Keratinocyte (primary cell): ENCODE measurements around the gene RFC1. TPM values are rescaled to one million over a fixed set of nuclear protein-coding genes. Genes with fewer than 3 reads are reported as not detected.

Source experiments
- DNase-seq: peaks from one replicate; pipeline ENCODE4 v3.0.0-alpha.2; 2011; ENCODE audit warnings: low read depth, missing footprints, low spot score
- FAIRE-seq: peaks from 2 replicates; lab custom pipeline; 2011; peaks lifted over from hg19 to GRCh38; lab: Jason Lieb, UNC
- H2AFZ ChIP-seq: 2 replicates; pipeline ENCODE4 v1.6.0; 2012; ENCODE audit warnings: low read length, control low read depth, inconsistent platforms; ENCODE audit not compliant: control insufficient read depth
- H3K27ac ChIP-seq: 2 replicates; pipeline ENCODE4 v1.5.1; 2011; ENCODE audit warnings: low read length; ENCODE audit not compliant: control insufficient read depth, insufficient read depth
- H3K27me3 ChIP-seq: 3 replicates; pipeline ENCODE4 v1.6.0; 2011; ENCODE audit warnings: low read length; ENCODE audit not compliant: control insufficient read depth, insufficient read depth; ENCODE audit errors: extremely low read depth
- H3K36me3 ChIP-seq, 2 experiments: 2 replicates in 1 of 2; 3 replicates in 1 of 2; pipeline ENCODE4 v1.5.1; 2011; ENCODE audit warnings: low read length in 2 of 2, mild to moderate bottlenecking in 1 of 2; ENCODE audit not compliant: control insufficient read depth in 2 of 2, insufficient read depth in 2 of 2; ENCODE audit errors: extremely low read depth in 1 of 2
- H3K4me1 ChIP-seq: 3 replicates; pipeline ENCODE4 v1.5.1; 2011; ENCODE audit warnings: low read length; ENCODE audit not compliant: control insufficient read depth, insufficient read depth; ENCODE audit errors: extremely low read depth
- H3K4me2 ChIP-seq: 3 replicates; pipeline ENCODE4 v1.6.0; 2011; ENCODE audit warnings: low read depth, low read length; ENCODE audit not compliant: control insufficient read depth, insufficient read depth; ENCODE audit errors: extremely low read depth
- H3K4me3 ChIP-seq, 3 experiments: fragments of 200-600 bp in 1 of 3; sonication (generic) in 1 of 3; 2 replicates in 2 of 3; 3 replicates in 1 of 3; pipeline ENCODE4 v1.5.1; 2011 to 2016; ENCODE audit warnings: low read length in 3 of 3, mild to moderate bottlenecking in 3 of 3, control low read depth in 2 of 3, inconsistent platforms in 1 of 3, low read depth in 1 of 3, mixed read lengths in 1 of 3, mixed run types in 1 of 3, moderate library complexity in 1 of 3; ENCODE audit not compliant: control insufficient read depth in 2 of 3, insufficient read depth in 2 of 3; ENCODE audit errors: extremely low read depth in 1 of 3
- H3K79me2 ChIP-seq: 2 replicates; pipeline ENCODE4 v1.6.0; 2012; ENCODE audit warnings: low read length; ENCODE audit not compliant: control insufficient read depth, insufficient read depth
- H3K9ac ChIP-seq: 3 replicates; pipeline ENCODE4 v1.6.0; 2011; ENCODE audit warnings: low read length; ENCODE audit not compliant: control insufficient read depth, insufficient read depth; ENCODE audit errors: extremely low read depth
- H3K9me1 ChIP-seq: 3 replicates; pipeline ENCODE4 v1.6.0; 2011; ENCODE audit warnings: low read length; ENCODE audit not compliant: control insufficient read depth, insufficient read depth; ENCODE audit errors: extremely low read depth
- H3K9me3 ChIP-seq: 2 replicates; pipeline ENCODE4 v1.5.1; 2012; ENCODE audit warnings: low read depth, low read length; ENCODE audit not compliant: control insufficient read depth
- H4K20me1 ChIP-seq: 3 replicates; pipeline ENCODE4 v1.6.0; 2011; ENCODE audit warnings: low read length; ENCODE audit not compliant: control insufficient read depth, insufficient read depth; ENCODE audit errors: extremely low read depth
- CTCF ChIP-seq, 3 experiments: IDR thresholded peaks in 1 of 3; conservative IDR thresholded peaks in 1 of 3; optimal IDR thresholded peaks in 1 of 3; 2 replicates in 2 of 3; 3 replicates in 1 of 3; pipeline versions ENCODE3 to v1.5.1; 2011; ENCODE audit warnings: low read length in 3 of 3, mild to moderate bottlenecking in 3 of 3, moderate library complexity in 2 of 3, control low read depth in 1 of 3, inconsistent platforms in 1 of 3; ENCODE audit not compliant: insufficient read depth in 2 of 3; ENCODE audit errors: extremely low read depth in 1 of 3
- EZH2 ChIP-seq: IDR thresholded peaks from one replicate; pipeline ENCODE4 v1.6.1; 2012; ENCODE audit warnings: inconsistent platforms, mild to moderate bottlenecking, low read length, moderate library complexity
- dilution Hi-C: fragments of 300-500 bp; cut with MboI; formaldehyde crosslinking; loops from one replicate; pipeline ENCODE4 v1.7.0; 2020; ENCODE audit warnings: low sequenced_read_pairs; ENCODE audit not compliant: extremely low pct_ligation_motif_present
- polyA plus RNA-seq, 5 experiments: library from polyadenylated mRNA; depleted of rRNA in 3 of 5; stranded (reverse) in 3 of 5; stranded (forward) in 1 of 5; unstranded in 1 of 5; fragments of >200 nt; gene quantifications; 1 replicate in 1 of 5; 2 replicates in 3 of 5; 3 replicates in 1 of 5; pipeline versions ENCODE4 v1.2.1 to v1.2.3, GENCODE V29; 2011 to 2012; ENCODE audit warnings: missing spikeins in 2 of 5, low read depth in 1 of 5, low replicate concordance in 1 of 5

The RFC1 gene
- polyA plus RNA-seq, 1 donor (not counting 4 experiments of a cell fraction or from before 2014, with no cell fraction given): 17.4 TPM

- no peaks in the 10 kb centered on the region for H3K9me3 ChIP-seq
- dilution Hi-C loops: no loop called here
- no peaks in the 10 kb centered on the region for H3K9me1 ChIP-seq
- H3K79me2 ChIP-seq: no peaks in the 10 kb centered on the region
- no peaks in the 10 kb centered on the region for H3K36me3 ChIP-seq
- H3K4me1 ChIP-seq: no peaks in the 10 kb centered on the region
- H3K27ac ChIP-seq: no peak overlapping the region
- no peaks in the 10 kb centered on the region for H3K27me3 ChIP-seq
- H2AFZ ChIP-seq: no peak overlapping the region
- H3K4me2 ChIP-seq: no peak overlapping the region
- FAIRE-seq: no peak
- no peak for DNase-seq
- H4K20me1 ChIP-seq: no peaks in the 10 kb centered on the region
- H3K9ac ChIP-seq: no peak overlapping the region
- no peak overlapping the region for H3K4me3 ChIP-seq
- TF ChIP-seq EZH2 (no peak), CTCF (optimal IDR thresholded peaks at IDR 0.05 in 1 of 3, IDR thresholded peaks at IDR 0.05 in 1 of 3, conservative IDR thresholded peaks at IDR 0.05 in 1 of 3; ENCODE audit: extremely low read depth in 1 of 3, insufficient read depth in 2 of 3, low read length in 3 of 3) (no peak)
Measured at GRCh38 chr4:39263895-39264294, 102.3 kb downstream of the RFC1 start.

DNA sequence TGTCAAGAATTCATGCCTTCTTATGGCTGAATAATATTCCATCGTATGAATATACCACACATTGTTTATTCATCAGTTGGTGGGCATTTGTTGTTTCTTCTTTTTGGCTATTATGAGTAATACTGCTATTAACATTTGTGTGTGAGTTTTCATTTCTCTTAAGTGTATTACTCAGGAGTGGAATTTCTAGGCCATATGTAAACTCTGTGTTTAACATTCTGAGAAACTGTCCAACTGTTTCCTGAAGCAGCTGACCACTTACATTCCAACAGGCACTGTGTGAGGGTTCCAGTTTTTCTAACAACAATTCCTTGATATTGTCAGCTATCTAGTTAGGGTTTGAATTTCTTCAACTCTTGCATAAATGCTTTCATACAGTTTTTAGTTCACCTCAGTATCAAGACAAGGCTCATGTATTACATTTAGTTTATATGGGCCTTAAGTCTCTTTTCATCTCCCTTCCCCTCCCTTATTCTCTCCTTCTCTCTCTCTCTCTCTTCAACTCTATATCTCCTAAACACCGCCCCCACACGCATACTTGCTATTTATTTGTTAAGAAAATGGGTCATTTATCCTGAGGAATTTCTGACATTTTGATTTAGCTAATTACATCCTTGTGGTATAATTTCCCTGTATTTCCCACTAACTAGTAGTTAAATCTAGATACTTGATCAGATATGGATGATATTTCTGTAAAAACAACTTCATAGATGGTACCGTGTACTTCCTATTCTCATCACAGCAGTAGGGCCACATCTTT is 106.4 kb downstream of the RFC1 start:
- H3K4me3 ChIP-seq: no peak overlapping the region
- H3K27me3 ChIP-seq: no peaks in the 10 kb centered on the region
- H3K36me3 ChIP-seq: no peaks in the 10 kb centered on the region
- dilution Hi-C loops: no loop called here
- TF ChIP-seq CTCF (optimal IDR thresholded peaks at IDR 0.05 in 1 of 3, IDR thresholded peaks at IDR 0.05 in 1 of 3, conservative IDR thresholded peaks at IDR 0.05 in 1 of 3; ENCODE audit: extremely low read depth in 1 of 3, insufficient read depth in 2 of 3, low read length in 3 of 3) (no peak), EZH2 (no peak)
- FAIRE-seq (no peak), DNase-seq (no peak)
- no peak overlapping the region for H3K9ac ChIP-seq
- H3K9me3 ChIP-seq: no peaks in the 10 kb centered on the region
- no peaks in the 10 kb centered on the region for H4K20me1 ChIP-seq
- H3K9me1 ChIP-seq: no peaks in the 10 kb centered on the region
- no peak overlapping the region for H2AFZ ChIP-seq
- no peaks in the 10 kb centered on the region for H3K79me2 ChIP-seq
- H3K27ac ChIP-seq: no peak overlapping the region
- H3K4me1 ChIP-seq: peaks cover 14% of the 10 kb centered on the region
- no peak overlapping the region for H3K4me2 ChIP-seq
